22Rv1 (cell line): ENCODE measurements around the gene NRP1.

Source experiments
- H3K27ac ChIP-seq: fragments of 450-650 bp; 2 replicates; pipeline ENCODE4 v1.5.1; 2017
- ZFX ChIP-seq: fragments of 450-650 bp; IDR thresholded peaks from 2 replicates; pipeline ENCODE4 v1.6.1; 2017; ENCODE audit warnings: antibody characterized with exemption, borderline replicate concordance
- TF ChIP-seq, protein P1 (sequence below): fragments of 450-650 bp; IDR thresholded peaks from 2 replicates; pipeline ENCODE4 v1.5.1; 2017; ENCODE audit warnings: mild to moderate bottlenecking

The NRP1 gene

DNA sequence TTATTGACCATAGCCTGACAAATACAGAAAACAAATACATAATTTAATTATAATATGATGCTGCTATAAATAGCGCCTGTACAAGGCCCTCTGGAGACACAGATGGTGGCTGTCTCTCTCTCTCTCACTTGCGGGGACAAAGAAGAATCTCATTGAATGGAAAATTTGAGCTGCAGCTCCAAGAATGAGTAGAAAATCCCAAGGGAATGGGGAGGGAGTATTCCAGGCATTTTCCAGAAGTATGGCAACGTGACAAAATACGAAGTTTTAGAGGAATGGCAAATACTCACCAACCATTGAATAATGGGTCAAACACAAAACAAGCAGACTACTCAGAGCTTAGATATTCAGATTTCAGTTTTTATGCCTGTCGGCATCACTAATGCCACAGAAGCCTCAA, 179.9 kb downstream of the NRP1 start:
- TF ChIP-seq, protein P1, sequence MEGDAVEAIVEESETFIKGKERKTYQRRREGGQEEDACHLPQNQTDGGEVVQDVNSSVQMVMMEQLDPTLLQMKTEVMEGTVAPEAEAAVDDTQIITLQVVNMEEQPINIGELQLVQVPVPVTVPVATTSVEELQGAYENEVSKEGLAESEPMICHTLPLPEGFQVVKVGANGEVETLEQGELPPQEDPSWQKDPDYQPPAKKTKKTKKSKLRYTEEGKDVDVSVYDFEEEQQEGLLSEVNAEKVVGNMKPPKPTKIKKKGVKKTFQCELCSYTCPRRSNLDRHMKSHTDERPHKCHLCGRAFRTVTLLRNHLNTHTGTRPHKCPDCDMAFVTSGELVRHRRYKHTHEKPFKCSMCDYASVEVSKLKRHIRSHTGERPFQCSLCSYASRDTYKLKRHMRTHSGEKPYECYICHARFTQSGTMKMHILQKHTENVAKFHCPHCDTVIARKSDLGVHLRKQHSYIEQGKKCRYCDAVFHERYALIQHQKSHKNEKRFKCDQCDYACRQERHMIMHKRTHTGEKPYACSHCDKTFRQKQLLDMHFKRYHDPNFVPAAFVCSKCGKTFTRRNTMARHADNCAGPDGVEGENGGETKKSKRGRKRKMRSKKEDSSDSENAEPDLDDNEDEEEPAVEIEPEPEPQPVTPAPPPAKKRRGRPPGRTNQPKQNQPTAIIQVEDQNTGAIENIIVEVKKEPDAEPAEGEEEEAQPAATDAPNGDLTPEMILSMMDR, result no peak
- TF ChIP-seq ZFX, result no peak
- H3K27ac ChIP-seq, result no peak overlapping the region

DNA sequence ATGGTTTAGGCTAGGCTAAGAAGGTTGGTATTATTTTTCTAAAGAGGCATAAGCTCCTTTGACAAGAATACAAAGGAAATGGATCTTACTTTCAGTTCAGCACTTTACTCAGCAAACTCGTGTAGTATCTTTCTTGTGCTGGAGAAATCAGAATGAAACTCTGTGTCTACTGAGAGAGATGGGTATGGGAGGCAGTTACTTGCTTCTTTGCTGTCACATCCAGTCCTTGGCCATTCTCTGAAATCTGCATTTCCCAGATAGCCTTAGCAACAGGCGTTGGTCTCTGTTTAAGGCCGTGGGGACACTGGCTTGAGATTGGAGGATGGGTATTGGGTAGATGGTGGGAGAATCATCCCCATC, 180.5 kb downstream of the NRP1 start:
- TF ChIP-seq, protein P1, result no peak
- no peak for TF ChIP-seq ZFX
- no peak overlapping the region for H3K27ac ChIP-seq

DNA sequence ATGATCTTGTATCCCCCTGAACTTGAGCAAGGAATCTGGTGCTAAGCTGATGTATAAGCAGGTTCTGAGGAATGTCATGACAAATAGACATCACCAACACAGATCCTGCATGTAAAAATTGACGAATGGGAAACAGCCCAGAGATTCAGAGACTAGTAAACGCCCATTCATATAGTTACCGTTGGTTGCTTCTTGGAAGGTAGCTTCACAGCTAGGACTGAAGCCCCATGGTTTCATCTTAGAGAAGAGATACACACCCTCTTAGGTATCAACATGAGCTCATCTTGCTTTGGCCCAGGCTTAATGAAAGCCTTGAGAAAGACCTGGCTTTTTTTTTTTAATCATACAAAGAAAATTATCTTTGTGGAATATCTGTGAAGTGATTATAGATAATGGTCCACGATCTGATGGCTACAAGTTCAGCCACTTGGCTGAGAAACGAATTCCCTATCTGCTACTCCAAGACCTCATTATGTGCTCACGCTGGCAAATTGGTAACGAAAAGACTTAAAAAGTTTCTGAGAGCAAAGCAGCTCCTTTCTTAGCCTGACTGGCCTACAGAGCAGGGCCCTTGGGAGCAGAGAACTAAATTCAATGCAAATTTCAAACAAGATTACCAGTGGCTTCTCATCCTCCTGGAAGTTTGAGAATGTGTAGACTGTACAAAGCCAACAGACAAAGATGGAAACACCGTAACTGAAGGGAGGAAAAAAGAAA, 181.1 kb downstream of the NRP1 start:
- TF ChIP-seq, protein P1, result no peak
- TF ChIP-seq ZFX, result no peak
- H3K27ac ChIP-seq, result no peak overlapping the region

DNA sequence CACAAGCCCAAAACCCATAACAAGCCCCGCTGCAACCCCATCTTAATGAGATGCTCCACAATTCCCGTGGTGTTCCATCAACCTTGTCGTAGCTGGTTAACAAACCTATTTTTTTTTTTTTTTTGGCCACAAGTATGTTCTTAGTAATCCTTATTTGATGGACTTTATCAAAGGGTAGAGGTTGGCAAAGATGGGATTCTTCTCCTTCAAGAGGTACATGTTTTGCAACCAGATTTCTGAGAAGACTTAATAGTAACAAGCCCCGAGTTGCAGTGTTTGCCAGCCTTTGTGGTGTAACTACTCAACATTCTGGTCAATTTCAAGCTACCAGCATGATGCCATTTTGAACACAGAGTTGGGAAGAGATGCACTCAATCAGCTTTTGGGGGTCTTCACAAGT, 181.7 kb downstream of the NRP1 start:
- no peak overlapping the region for H3K27ac ChIP-seq
- TF ChIP-seq, protein P1, result no peak
- TF ChIP-seq ZFX, result no peak

DNA sequence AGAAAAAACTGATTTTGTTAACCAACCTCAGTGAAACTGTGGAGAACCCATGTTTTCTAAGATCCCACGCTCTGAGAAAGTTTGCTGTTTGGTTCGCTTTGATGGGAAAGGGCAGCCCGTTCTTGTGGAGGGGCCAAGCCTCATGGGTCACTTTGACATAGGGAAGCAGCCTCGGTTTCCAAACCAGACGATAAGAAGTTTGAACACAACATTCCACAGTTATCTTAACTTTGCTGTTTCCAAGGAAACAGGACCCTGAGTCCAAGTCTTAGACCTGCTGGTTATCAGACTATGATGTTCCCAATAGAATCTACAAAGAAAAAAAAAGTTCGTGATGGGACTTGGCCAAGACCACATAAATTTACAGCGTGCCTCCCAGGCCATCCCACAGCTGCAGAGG, 182.3 kb downstream of the NRP1 start:
- H3K27ac ChIP-seq, result no peak overlapping the region
- TF ChIP-seq ZFX, result no peak
- TF ChIP-seq, protein P1, result no peak

DNA sequence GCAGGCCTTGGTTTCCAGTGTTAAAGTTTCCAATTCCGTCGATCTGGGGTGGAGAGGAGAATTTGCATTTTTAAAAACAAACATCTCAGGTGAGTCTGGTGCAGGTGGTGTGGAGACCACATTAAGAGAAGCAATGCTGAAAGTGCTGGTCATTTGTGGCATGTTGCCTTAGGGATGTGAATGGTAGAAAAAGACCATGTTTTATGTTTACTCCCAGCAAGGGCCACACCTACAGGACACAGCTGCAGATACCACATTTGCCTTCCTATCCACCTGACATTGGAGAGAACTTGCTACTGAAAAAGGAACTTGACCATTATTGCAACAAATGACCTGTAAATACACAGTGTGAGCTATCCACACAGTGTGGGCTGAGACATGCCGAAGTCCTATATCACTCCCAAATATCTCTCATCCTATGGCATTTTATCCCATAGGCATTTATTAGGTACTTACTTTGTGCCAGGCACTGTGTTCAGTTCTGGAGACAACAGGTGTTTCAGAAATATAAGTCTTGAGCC, 183.1 kb downstream of the NRP1 start:
- no peak for TF ChIP-seq ZFX
- TF ChIP-seq, protein P1, result no peak
- H3K27ac ChIP-seq, result no peak overlapping the region

DNA sequence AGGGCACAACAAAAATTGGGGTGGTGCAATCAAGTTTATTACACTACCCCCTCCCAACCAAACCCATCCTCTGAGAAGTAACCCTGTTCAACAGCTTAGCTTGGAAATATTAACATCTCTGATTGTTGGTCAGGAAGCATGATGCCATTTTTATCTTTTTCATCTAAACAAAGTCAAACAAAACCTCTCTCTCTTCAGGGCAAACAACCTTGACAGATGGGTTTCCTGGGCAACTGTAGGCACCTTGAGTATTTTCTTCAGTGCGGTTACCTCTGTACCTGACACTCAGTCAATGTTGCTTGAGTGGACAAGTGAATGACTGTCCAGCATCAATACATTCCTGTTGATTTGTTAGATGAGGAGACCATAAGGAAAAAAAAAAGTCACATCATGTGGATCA, 183.6 kb downstream of the NRP1 start:
- H3K27ac ChIP-seq, result no peak overlapping the region
- no peak for TF ChIP-seq ZFX
- TF ChIP-seq, protein P1, result no peak
